ENCODE measurements around the gene PTCD2.

The PTCD2 gene

GRCh38 chr5:72383280-72383679, 63.1 kb downstream of the PTCD2 start:
- Histone ChIP-seq H3K4me2 (ENCODE audit: low read length) (no peak overlapping the region), H2AFZ (ENCODE audit: low read length) (no peak overlapping the region), H3K36me3 (ENCODE audit: insufficient read depth, low read length) (no peaks in the 10 kb centered on the region), H4K20me1 (ENCODE audit: insufficient read depth, low read length) (no peaks in the 10 kb centered on the region), H3K4me1 (ENCODE audit: insufficient read depth, low read length, severe bottlenecking) (peaks cover 16% of the 10 kb centered on the region), H3K27me3 (ENCODE audit: insufficient read depth, low read length) (no peaks in the 10 kb centered on the region; the same call in 1 of the 2 replicates), H3F3A (ENCODE audit: insufficient read depth, low read length) (no peaks in the 10 kb centered on the region), H3K9me3 (ENCODE audit: low read length) (no peaks in the 10 kb centered on the region), H3K4me3 (ENCODE audit: low read depth, low read length, poor library complexity, severe bottlenecking) (no peak overlapping the region), H3K9me2 (ENCODE audit: low read depth, low read length) (no peaks in the 10 kb centered on the region), H3K79me2 (ENCODE audit: insufficient read depth, low read length) (no peaks in the 10 kb centered on the region), H3K27ac (ENCODE audit: low read depth, low read length, poor library complexity, severe bottlenecking) (no peak overlapping the region), H3K9ac (ENCODE audit: low read length) (no peak overlapping the region)
- no peak for TF ChIP-seq EZH2 (IDR thresholded peaks at IDR 0.05; ENCODE audit: borderline replicate concordance, low read length)
- TF ChIP-seq, protein P1, sequence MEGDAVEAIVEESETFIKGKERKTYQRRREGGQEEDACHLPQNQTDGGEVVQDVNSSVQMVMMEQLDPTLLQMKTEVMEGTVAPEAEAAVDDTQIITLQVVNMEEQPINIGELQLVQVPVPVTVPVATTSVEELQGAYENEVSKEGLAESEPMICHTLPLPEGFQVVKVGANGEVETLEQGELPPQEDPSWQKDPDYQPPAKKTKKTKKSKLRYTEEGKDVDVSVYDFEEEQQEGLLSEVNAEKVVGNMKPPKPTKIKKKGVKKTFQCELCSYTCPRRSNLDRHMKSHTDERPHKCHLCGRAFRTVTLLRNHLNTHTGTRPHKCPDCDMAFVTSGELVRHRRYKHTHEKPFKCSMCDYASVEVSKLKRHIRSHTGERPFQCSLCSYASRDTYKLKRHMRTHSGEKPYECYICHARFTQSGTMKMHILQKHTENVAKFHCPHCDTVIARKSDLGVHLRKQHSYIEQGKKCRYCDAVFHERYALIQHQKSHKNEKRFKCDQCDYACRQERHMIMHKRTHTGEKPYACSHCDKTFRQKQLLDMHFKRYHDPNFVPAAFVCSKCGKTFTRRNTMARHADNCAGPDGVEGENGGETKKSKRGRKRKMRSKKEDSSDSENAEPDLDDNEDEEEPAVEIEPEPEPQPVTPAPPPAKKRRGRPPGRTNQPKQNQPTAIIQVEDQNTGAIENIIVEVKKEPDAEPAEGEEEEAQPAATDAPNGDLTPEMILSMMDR (IDR thresholded peaks at IDR 0.05; ENCODE audit: low read length) = no peak

DNA sequence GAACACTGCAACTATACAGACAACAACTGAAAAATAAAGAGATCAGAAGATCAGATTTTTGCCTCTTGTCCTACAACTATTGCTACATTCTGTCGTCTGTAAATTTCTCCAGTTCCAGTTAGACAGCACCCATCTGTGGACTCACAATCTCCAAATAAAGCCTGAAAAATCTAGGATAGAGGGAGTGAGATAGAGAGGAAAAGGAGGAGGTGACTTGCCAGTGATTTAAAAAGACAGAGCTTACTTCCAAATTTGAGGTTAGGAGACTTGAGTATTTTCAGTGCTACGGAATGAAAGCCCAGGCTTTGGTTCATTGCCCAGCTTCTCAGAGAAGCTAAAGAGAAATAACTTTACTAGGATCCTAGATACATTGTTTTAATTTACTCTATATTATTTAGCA, 63.6 kb downstream of the PTCD2 start:
- H3K9ac ChIP-seq (ENCODE audit: low read length) = no peak overlapping the region
- H3F3A ChIP-seq (ENCODE audit: insufficient read depth, low read length) = no peaks in the 10 kb centered on the region
- H3K36me3 ChIP-seq (ENCODE audit: insufficient read depth, low read length) = no peaks in the 10 kb centered on the region
- no peaks in the 10 kb centered on the region for H3K9me2 ChIP-seq (ENCODE audit: low read depth, low read length)
- H3K9me3 ChIP-seq (ENCODE audit: low read length) = no peaks in the 10 kb centered on the region
- H3K4me3 ChIP-seq (ENCODE audit: low read depth, low read length, poor library complexity, severe bottlenecking) = no peak overlapping the region
- no peak for TF ChIP-seq EZH2 (IDR thresholded peaks at IDR 0.05; ENCODE audit: borderline replicate concordance, low read length)
- TF ChIP-seq, protein P1 (IDR thresholded peaks at IDR 0.05; ENCODE audit: low read length) = no peak
- H4K20me1 ChIP-seq (ENCODE audit: insufficient read depth, low read length) = no peaks in the 10 kb centered on the region
- H3K27me3 ChIP-seq (ENCODE audit: insufficient read depth, low read length) = no peaks in the 10 kb centered on the region; the same call in 1 of the 2 replicates
- H3K27ac ChIP-seq (ENCODE audit: low read depth, low read length, poor library complexity, severe bottlenecking) = no peak overlapping the region
- H3K79me2 ChIP-seq (ENCODE audit: insufficient read depth, low read length) = no peaks in the 10 kb centered on the region
- H2AFZ ChIP-seq (ENCODE audit: low read length) = no peak overlapping the region
- peaks cover 16% of the 10 kb centered on the region for H3K4me1 ChIP-seq (ENCODE audit: insufficient read depth, low read length, severe bottlenecking)
- H3K4me2 ChIP-seq (ENCODE audit: low read length) = no peak overlapping the region

DNA sequence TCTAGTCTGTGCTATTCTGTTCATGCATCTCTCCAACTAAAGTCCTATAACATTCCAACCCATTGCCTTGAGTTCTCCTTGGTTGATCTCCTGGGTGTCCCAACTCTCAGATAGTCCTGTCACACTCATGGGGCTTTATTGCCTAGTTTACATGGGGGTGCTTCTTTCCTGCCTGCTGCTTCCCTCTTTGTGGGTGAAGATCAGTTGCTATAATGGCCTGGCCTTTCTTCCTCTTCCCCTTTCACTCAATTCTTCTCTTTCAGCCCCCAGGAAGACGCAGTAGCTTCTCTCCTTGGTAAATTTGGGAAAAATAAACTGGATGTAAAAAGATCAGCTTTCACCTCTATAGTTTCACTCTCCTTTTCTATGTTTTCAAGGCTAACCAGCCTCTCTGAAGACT, 66.5 kb downstream of the PTCD2 start:
- no peak for TF ChIP-seq EZH2 (IDR thresholded peaks at IDR 0.05; ENCODE audit: borderline replicate concordance, low read length)
- TF ChIP-seq, protein P1 (IDR thresholded peaks at IDR 0.05; ENCODE audit: low read length) = no peak
- Histone ChIP-seq H3K9me2 (ENCODE audit: low read depth, low read length) (no peaks in the 10 kb centered on the region), H4K20me1 (ENCODE audit: insufficient read depth, low read length) (no peaks in the 10 kb centered on the region), H3K79me2 (ENCODE audit: insufficient read depth, low read length) (no peaks in the 10 kb centered on the region), H3K36me3 (ENCODE audit: insufficient read depth, low read length) (no peaks in the 10 kb centered on the region), H3K4me2 (ENCODE audit: low read length) (no peak overlapping the region), H3K9me3 (ENCODE audit: low read length) (no peaks in the 10 kb centered on the region), H2AFZ (ENCODE audit: low read length) (no peak overlapping the region), H3K4me1 (ENCODE audit: insufficient read depth, low read length, severe bottlenecking) (peaks cover 4% of the 10 kb centered on the region), H3K27ac (ENCODE audit: low read depth, low read length, poor library complexity, severe bottlenecking) (no peak overlapping the region), H3K4me3 (ENCODE audit: low read depth, low read length, poor library complexity, severe bottlenecking) (no peak overlapping the region), H3K9ac (ENCODE audit: low read length) (no peak overlapping the region), H3F3A (ENCODE audit: insufficient read depth, low read length) (no peaks in the 10 kb centered on the region), H3K27me3 (ENCODE audit: insufficient read depth, low read length) (no peaks in the 10 kb centered on the region)

Data from OCI-LY1 (cell line).